Measurements from ENCODE around the gene RGS2. TPM values are rescaled to one million over a fixed set of nuclear protein-coding genes. Genes with fewer than 3 reads are reported as not detected.

RGS2 gene
- total RNA-seq, 1 donor from 2014 or later, result 32.7 TPM

DNA sequence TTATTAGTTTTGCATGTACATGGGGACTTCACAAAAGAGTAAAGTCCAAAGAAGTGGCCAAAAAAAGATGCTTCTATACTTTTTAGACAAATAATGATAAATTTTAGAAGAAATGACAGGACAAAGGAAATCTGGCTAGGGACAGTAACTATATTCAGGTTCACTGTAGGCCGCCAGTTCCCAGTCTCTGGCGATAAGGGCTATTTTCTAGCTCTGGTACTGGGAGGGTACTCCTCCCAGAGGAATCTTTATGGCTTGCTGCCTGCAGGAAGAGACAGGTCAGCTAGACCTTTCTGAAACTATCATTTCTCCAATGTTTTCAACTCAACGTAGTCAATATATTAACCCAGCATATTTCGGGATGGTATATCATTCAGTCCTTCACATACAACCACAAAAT is 37.5 kb upstream of the RGS2 start:
- H3K4me1 Mint-ChIP-seq, result no peaks in the 10 kb centered on the region
- TF ChIP-seq CTCF (IDR thresholded peaks at IDR 0.05), result no peak
- no peak overlapping the region for H3K4me3 Mint-ChIP-seq
- H3K27me3 Mint-ChIP-seq, result no peaks in the 10 kb centered on the region
- H3K36me3 Mint-ChIP-seq (ENCODE audit: low read depth), result no peaks in the 10 kb centered on the region
- no peak overlapping the region for H3K27ac Mint-ChIP-seq
- ATAC-seq (ENCODE audit: low read depth) (no peak), DNase-seq (no peak)
- no peaks in the 10 kb centered on the region for H3K9me3 Mint-ChIP-seq
- ChIA-PET CTCF (no interaction called here), POLR2A (no interaction called here)
- intact Hi-C loops (cut with micrococcal nuclease), result no loop called here

DNA sequence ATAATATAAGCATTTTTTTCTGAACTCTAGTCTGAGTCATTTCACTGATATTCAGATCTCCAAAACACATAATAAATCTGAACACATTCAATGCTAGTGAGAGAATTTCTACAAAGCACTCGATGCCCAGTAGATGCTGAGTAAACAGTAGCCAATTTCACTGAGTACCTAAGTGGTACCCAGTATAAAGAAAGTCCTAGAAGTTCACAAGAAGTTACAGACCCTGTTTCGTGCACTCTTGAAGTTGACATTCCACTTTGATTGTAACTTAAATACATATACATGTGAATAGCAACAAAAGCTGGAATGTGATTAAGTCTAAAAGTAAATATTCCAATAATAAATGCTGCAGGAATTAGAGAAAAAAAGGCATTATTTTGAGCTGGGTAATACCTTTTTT is 33.2 kb upstream of the RGS2 start:
- DNase-seq (no peak), ATAC-seq (ENCODE audit: low read depth) (no peak)
- no peaks in the 10 kb centered on the region for H3K4me1 Mint-ChIP-seq
- CTCF ChIA-PET, result no interaction called here
- peaks cover 2% of the 10 kb centered on the region for H3K9me3 Mint-ChIP-seq
- intact Hi-C loops (cut with micrococcal nuclease), result no loop called here
- H3K4me3 Mint-ChIP-seq, result no peak overlapping the region
- H3K27ac Mint-ChIP-seq, result no peak overlapping the region
- POLR2A ChIA-PET, result no interaction called here
- TF ChIP-seq CTCF (IDR thresholded peaks at IDR 0.05), result no peak
- peaks cover 8% of the 10 kb centered on the region for H3K27me3 Mint-ChIP-seq
- no peaks in the 10 kb centered on the region for H3K36me3 Mint-ChIP-seq (ENCODE audit: low read depth)

- peaks cover 12% of the 10 kb centered on the region for H3K27me3 Mint-ChIP-seq
- TF ChIP-seq CTCF (IDR thresholded peaks at IDR 0.05), result no peak
- H3K36me3 Mint-ChIP-seq (ENCODE audit: low read depth), result no peaks in the 10 kb centered on the region
- no peaks in the 10 kb centered on the region for H3K4me1 Mint-ChIP-seq
- ChIA-PET CTCF (no interaction called here), POLR2A (no interaction called here)
- H3K4me3 Mint-ChIP-seq, result no peak overlapping the region
- H3K27ac Mint-ChIP-seq, result no peak overlapping the region
- no peak for ATAC-seq (ENCODE audit: low read depth)
- H3K9me3 Mint-ChIP-seq, result peaks cover 2% of the 10 kb centered on the region
- intact Hi-C loops (cut with micrococcal nuclease), result no loop called here
- DNase-seq, result no peak
Observed at GRCh38 chr1:192776206-192776605, 32.6 kb upstream of the RGS2 start.

DNA sequence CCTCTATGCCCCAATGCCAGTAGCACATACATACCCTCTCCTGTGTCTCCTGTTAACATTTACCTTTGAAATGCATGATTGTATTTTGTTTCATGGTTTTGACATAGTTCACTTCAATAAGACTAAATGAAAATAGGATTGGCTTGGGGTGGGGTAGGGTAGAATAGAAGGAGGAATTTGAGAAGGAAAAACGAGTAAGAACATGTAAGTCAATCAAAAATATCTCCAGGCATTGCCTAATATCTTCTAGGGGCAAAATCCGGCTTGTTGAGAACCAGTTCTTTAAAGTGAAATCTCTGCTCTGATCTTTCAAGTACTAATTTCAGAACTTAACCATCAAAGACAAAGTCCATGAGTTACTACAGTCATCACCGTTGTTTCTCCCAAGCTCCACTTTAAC is 31.8 kb upstream of the RGS2 start:
- Mint-ChIP-seq H3K4me1 (no peaks in the 10 kb centered on the region), H3K9me3 (peaks cover 2% of the 10 kb centered on the region), H3K27me3 (peaks cover 12% of the 10 kb centered on the region), H3K4me3 (no peak overlapping the region), H3K27ac (no peak overlapping the region), H3K36me3 (ENCODE audit: low read depth) (no peaks in the 10 kb centered on the region)
- POLR2A ChIA-PET, result interaction anchor here (0.7 kb wide), 1 partner anchor 896 kb away, joined by 4 read pairs; no protein-coding TSS in a partner anchor
- intact Hi-C loops (cut with micrococcal nuclease), result no loop called here
- no peak for TF ChIP-seq CTCF (IDR thresholded peaks at IDR 0.05)
- DNase-seq, result no peak
- ATAC-seq (ENCODE audit: low read depth), result no peak
- CTCF ChIA-PET, result no interaction called here

DNA sequence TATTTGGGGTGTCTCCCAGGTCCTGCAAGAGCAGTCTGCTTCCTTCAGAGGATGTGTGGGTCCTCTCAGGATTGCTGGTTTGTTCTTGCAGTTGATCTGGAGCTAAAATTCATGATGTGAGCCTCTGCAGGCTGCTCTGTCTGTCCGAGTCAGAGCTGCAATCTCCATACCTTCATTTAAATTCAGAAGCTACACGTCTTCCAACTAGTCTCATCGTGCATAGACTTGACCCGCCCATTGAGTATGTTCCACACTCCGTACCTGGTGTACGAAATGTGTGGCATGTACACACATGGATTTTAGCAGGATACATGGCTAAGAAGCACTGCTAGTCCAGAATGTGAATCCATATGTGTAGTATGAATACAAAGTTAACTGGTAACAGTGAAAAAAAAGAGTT is 25.0 kb upstream of the RGS2 start:
- ChIA-PET POLR2A (no interaction called here), CTCF (no interaction called here)
- Mint-ChIP-seq H3K27me3 (peaks cover 22% of the 10 kb centered on the region), H3K4me3 (no peak overlapping the region), H3K27ac (no peak overlapping the region), H3K9me3 (peaks cover 2% of the 10 kb centered on the region), H3K36me3 (ENCODE audit: low read depth) (no peaks in the 10 kb centered on the region), H3K4me1 (no peaks in the 10 kb centered on the region)
- no peak for ATAC-seq (ENCODE audit: low read depth)
- no peak for DNase-seq
- intact Hi-C loops (cut with micrococcal nuclease), result no loop called here
- TF ChIP-seq CTCF (IDR thresholded peaks at IDR 0.05), result no peak
